Measurements from ENCODE around the gene SYT2. TPM values are rescaled to one million over a fixed set of nuclear protein-coding genes. Genes with fewer than 3 reads are reported as not detected.

The SYT2 gene
- total RNA-seq, 1 donor from 2014 or later, result 2.6 TPM

DNA sequence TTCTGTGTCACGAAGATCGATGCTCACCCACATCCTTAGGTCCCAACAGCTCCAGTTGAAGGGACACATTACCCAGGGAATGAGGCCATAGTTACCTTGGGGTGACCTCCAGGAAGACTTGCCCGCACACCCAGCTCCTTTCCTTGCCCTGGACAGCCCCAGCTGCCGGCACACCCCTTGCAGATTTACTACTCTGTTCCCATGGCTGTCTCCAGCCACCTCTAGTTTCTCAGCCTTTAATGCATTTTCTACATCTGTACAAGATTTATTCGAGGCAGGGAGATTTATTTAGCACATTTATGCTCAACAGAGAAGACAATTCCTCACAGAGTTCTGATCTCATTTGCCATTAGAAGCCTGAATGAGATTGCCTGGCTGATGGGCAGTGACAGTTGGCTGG is 36.7 kb downstream of the SYT2 start:
- DNase-seq (ENCODE audit: low read depth, low spot score), result no peak
- Mint-ChIP-seq H3K9me3 (peaks cover 3% of the 10 kb centered on the region), H3K4me3 (no peak overlapping the region), H3K36me3 (ENCODE audit: low read depth) (no peaks in the 10 kb centered on the region), H3K27me3 (ENCODE audit: low read depth) (peaks cover 23% of the 10 kb centered on the region), H3K4me1 (no peaks in the 10 kb centered on the region), H3K27ac (ENCODE audit: unreplicated experiment) (no peak overlapping the region)
- TF ChIP-seq, protein P1, sequence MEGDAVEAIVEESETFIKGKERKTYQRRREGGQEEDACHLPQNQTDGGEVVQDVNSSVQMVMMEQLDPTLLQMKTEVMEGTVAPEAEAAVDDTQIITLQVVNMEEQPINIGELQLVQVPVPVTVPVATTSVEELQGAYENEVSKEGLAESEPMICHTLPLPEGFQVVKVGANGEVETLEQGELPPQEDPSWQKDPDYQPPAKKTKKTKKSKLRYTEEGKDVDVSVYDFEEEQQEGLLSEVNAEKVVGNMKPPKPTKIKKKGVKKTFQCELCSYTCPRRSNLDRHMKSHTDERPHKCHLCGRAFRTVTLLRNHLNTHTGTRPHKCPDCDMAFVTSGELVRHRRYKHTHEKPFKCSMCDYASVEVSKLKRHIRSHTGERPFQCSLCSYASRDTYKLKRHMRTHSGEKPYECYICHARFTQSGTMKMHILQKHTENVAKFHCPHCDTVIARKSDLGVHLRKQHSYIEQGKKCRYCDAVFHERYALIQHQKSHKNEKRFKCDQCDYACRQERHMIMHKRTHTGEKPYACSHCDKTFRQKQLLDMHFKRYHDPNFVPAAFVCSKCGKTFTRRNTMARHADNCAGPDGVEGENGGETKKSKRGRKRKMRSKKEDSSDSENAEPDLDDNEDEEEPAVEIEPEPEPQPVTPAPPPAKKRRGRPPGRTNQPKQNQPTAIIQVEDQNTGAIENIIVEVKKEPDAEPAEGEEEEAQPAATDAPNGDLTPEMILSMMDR (conservative IDR thresholded peaks at IDR 0.05), result no peak

DNA sequence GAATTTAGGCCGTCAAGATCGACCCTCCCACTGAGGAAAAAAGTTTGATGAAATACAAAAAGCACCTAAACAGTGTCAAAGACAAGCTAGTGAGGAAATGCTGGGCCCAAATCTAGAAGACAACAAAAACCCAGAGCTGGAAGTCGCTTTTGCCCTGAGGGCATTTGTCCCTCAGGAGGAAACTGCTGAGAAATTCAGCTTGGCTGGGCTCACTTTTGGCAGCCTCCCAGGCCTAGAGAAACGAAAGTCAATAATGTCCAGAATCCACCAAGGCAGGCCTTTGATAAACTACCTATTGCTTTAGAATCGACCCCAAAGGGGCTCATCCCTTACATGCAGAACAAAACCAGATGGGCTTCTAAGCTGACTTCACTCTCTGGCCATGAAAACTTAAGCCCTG is 38.9 kb downstream of the SYT2 start:
- DNase-seq (ENCODE audit: low read depth, low spot score), result no peak
- TF ChIP-seq, protein P1 (conservative IDR thresholded peaks at IDR 0.05), result no peak
- H3K4me3 Mint-ChIP-seq, result no peak overlapping the region

DNA sequence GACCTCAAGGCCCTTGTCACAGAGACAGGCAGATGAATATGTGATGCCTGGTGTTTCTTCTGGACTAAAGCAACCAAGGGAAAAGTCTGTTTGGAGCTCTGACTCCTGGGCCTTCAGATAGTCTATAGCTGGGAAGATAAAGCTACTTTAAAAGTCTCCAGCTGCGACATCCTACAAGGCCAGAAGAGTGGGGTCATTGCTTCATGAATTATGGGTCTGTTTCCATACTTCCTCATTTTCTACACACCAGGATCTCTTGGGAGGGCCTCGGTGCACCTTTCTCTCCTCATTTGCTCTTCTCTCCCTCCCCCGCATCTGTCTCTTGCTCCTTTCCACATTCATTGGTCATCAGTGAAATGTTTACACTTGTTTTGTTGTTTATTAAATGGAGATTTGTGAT is 44.8 kb downstream of the SYT2 start:
- Mint-ChIP-seq H3K4me3 (no peak overlapping the region), H3K4me1 (no peaks in the 10 kb centered on the region), H3K9me3 (no peaks in the 10 kb centered on the region), H3K27ac (ENCODE audit: unreplicated experiment) (no peak overlapping the region), H3K36me3 (ENCODE audit: low read depth) (no peaks in the 10 kb centered on the region), H3K27me3 (ENCODE audit: low read depth) (peaks cover 38% of the 10 kb centered on the region)
- no peak for DNase-seq (ENCODE audit: low read depth, low spot score)
- TF ChIP-seq, protein P1 (conservative IDR thresholded peaks at IDR 0.05), result no peak

More for the DNA sequence above, 38.9 kb downstream of the SYT2 start:
- no peaks in the 10 kb centered on the region for H3K36me3 Mint-ChIP-seq (ENCODE audit: low read depth)
- no peak overlapping the region for H3K27ac Mint-ChIP-seq (ENCODE audit: unreplicated experiment)
- H3K9me3 Mint-ChIP-seq, result peaks cover 3% of the 10 kb centered on the region
- no peaks in the 10 kb centered on the region for H3K4me1 Mint-ChIP-seq
- peaks cover 12% of the 10 kb centered on the region for H3K27me3 Mint-ChIP-seq (ENCODE audit: low read depth)

DNA sequence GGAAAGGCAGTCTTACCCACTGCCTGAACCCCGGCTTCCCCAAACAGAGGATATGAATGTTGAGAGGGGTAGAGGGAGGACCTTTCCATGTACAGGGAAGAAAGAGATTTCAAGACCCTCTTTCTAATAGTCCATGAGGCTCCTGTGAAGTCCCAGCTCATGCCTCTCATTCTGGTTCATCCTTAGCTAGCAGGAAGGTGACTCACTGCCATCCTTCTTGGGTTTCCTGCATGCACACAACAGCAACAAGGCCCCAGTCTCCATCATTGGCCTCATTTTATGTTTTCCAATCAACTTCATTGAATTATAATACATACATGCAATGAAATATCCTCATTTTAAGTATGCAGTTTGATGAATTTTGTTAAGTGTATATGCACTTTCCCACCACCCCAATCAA is 46.2 kb downstream of the SYT2 start:
- Mint-ChIP-seq H3K4me1 (no peaks in the 10 kb centered on the region), H3K27me3 (ENCODE audit: low read depth) (peaks cover 46% of the 10 kb centered on the region), H3K36me3 (ENCODE audit: low read depth) (no peaks in the 10 kb centered on the region), H3K4me3 (no peak overlapping the region), H3K9me3 (no peaks in the 10 kb centered on the region), H3K27ac (ENCODE audit: unreplicated experiment) (no peak overlapping the region)
- DNase-seq (ENCODE audit: low read depth, low spot score), result no peak
- TF ChIP-seq, protein P1 (conservative IDR thresholded peaks at IDR 0.05), result no peak

DNA sequence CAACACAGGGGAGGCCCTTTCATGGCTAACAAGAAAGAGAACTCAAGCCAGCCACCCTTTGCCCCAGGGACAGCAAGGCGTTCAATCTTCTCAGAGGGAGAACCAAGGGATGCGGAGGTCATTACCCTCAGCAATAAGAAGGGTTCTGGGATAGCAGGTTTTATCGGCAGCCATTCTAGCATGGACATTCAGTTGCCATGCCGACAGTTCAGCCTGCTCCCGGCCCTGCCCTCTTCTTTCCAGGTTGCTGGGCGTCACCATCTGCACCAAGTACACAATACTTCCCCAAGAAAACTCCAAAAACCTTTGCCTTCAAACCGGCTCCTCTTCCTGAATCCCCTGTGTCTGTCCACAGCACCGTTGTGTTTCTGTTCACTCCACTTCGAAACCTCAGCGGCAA is 47.1 kb downstream of the SYT2 start:
- Mint-ChIP-seq H3K27ac (ENCODE audit: unreplicated experiment) (no peak overlapping the region), H3K4me3 (no peak overlapping the region), H3K36me3 (ENCODE audit: low read depth) (no peaks in the 10 kb centered on the region), H3K27me3 (ENCODE audit: low read depth) (peaks cover 53% of the 10 kb centered on the region), H3K4me1 (no peaks in the 10 kb centered on the region), H3K9me3 (no peaks in the 10 kb centered on the region)
- no peak for DNase-seq (ENCODE audit: low read depth, low spot score)
- TF ChIP-seq, protein P1 (conservative IDR thresholded peaks at IDR 0.05), result no peak

DNA sequence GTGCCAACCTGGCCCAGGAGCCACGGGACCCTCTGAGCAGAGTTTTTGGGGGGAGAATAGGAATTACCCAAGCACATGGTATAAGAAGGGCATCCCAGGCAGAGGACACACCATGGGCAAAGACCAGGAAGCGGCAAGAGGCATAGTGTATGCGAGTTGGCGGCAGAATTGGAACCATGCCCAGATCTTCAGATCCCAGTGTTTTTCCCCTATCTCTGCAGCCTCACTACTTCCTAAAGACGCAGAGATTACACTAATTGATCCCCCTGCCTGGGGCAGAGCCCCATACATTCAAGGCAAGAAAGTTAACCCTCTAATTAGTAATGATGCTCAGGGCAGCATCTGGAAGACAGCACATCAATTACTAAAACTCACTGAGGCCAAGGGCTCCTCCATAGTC is 48.2 kb downstream of the SYT2 start:
- TF ChIP-seq, protein P1 (conservative IDR thresholded peaks at IDR 0.05), result no peak
- Mint-ChIP-seq H3K27me3 (ENCODE audit: low read depth) (peaks cover 59% of the 10 kb centered on the region), H3K27ac (ENCODE audit: unreplicated experiment) (no peak overlapping the region), H3K4me1 (no peaks in the 10 kb centered on the region), H3K4me3 (no peak overlapping the region), H3K9me3 (no peaks in the 10 kb centered on the region), H3K36me3 (ENCODE audit: low read depth) (no peaks in the 10 kb centered on the region)
- no peak for DNase-seq (ENCODE audit: low read depth, low spot score)
